ENCODE results near the gene P2RY14. TPM values are rescaled to one million over a fixed set of nuclear protein-coding genes. Genes with fewer than 3 reads are reported as not detected.

Gene P2RY14
- total and polyA plus RNA-seq, 2 experiments from 2014 or later = 0.95 TPM; not detected in 1

DNA sequence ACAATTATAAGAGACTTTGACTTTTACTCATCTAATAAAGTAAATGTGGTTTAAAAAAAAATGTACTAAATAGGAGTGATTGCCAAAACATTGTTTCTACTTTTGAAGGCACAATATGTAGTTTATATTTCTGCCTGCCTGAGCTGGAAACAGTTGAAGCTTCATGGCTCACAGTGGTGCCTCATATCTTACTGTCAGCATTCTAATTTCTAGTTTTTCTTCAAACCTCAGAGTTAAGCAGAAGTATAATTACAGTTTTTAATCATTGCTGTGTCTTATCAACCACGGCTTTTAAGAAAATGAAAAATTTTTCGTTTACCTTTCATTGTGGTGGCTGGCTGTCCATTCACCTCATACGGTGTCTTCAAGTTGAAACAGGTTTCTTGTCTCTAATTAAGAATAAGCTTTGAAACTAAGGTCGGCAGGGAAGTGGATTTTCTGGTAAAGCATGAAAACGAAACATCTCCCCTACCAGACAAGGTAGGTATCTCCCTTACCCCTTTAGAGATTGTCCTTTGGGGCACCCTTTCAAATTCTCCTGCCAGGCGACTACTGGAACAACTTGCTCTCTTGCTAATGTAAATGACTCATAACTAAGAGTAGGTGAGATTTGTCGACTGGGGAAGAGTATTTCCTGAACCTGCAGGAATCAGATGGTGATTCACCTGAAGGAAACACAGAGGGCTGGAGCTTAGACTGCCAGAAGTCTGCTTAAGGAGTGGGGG, 38.1 kb upstream of the P2RY14 start, which contains the start of gene GPR87:
GPR87 (minus strand) TSS at position 554 of the 725 bp plus-strand sequence. CDS start 16,720 bp downstream, outside the sequence.
- Mint-ChIP-seq H3K27ac (peak within 1 kb of the TSS; percentile 69), H3K27me3 (ENCODE audit: insufficient read depth, low read depth, poor library complexity) (no peaks in the 10 kb centered on the region), H3K36me3 (ENCODE audit: low read depth) (no peaks in the 10 kb centered on the region), H3K9me3 (no peaks in the 10 kb centered on the region), H3K4me3 (no peak within 1 kb of the TSS), H3K4me1 (peaks cover 48% of the 10 kb centered on the region)
- Histone ChIP-seq H4K20me1 (replicated peaks; ENCODE audit: insufficient read depth) (no peaks in the 10 kb centered on the region), H3K4me2 (no peak within 1 kb of the TSS), H2AFZ (no peak within 1 kb of the TSS), H3K27ac (ENCODE audit: low read depth) (peak within 1 kb of the TSS; percentile 47; the same call in 1 of the 2 replicates), H3F3A (replicated peaks; ENCODE audit: low read depth) (no peaks in the 10 kb centered on the region), H3K9me2 (ENCODE audit: insufficient read depth) (no peaks in the 10 kb centered on the region), H3K4me1 (ENCODE audit: insufficient read depth) (peaks cover 44% of the 10 kb centered on the region), H3K4me3 (no peak within 1 kb of the TSS), H3K79me2 (replicated peaks; ENCODE audit: insufficient read depth) (no peaks in the 10 kb centered on the region), H3K36me3 (ENCODE audit: insufficient read depth) (no peaks in the 10 kb centered on the region), H3K27me3 (ENCODE audit: insufficient read depth) (no peaks in the 10 kb centered on the region)
- DNase-seq (ENCODE audit: low spot score) (peak; percentile 34), ATAC-seq (peak; percentile 47)
- no peak for TF ChIP-seq STAT1 (IDR thresholded peaks at IDR 0.05; ENCODE audit: unreplicated experiment)
- no peak for TF ChIP-seq CREB1 (CRISPR knock-in tag; IDR thresholded peaks at IDR 0.05; ENCODE audit: low read depth)
- TF ChIP-seq, protein P1, sequence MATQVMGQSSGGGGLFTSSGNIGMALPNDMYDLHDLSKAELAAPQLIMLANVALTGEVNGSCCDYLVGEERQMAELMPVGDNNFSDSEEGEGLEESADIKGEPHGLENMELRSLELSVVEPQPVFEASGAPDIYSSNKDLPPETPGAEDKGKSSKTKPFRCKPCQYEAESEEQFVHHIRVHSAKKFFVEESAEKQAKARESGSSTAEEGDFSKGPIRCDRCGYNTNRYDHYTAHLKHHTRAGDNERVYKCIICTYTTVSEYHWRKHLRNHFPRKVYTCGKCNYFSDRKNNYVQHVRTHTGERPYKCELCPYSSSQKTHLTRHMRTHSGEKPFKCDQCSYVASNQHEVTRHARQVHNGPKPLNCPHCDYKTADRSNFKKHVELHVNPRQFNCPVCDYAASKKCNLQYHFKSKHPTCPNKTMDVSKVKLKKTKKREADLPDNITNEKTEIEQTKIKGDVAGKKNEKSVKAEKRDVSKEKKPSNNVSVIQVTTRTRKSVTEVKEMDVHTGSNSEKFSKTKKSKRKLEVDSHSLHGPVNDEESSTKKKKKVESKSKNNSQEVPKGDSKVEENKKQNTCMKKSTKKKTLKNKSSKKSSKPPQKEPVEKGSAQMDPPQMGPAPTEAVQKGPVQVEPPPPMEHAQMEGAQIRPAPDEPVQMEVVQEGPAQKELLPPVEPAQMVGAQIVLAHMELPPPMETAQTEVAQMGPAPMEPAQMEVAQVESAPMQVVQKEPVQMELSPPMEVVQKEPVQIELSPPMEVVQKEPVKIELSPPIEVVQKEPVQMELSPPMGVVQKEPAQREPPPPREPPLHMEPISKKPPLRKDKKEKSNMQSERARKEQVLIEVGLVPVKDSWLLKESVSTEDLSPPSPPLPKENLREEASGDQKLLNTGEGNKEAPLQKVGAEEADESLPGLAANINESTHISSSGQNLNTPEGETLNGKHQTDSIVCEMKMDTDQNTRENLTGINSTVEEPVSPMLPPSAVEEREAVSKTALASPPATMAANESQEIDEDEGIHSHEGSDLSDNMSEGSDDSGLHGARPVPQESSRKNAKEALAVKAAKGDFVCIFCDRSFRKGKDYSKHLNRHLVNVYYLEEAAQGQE (IDR thresholded peaks at IDR 0.05; ENCODE audit: unreplicated experiment) = no peak
- no peak for TF ChIP-seq NANOG (IDR thresholded peaks at IDR 0.05; ENCODE audit: borderline replicate concordance)

- H3K27me3 Mint-ChIP-seq (ENCODE audit: insufficient read depth, low read depth, poor library complexity) = no peaks in the 10 kb centered on the region
- H3K9me3 Mint-ChIP-seq = no peaks in the 10 kb centered on the region
- Histone ChIP-seq H3K27me3 (ENCODE audit: insufficient read depth) (no peaks in the 10 kb centered on the region), H3K4me1 (ENCODE audit: insufficient read depth) (peaks cover 44% of the 10 kb centered on the region), H3K79me2 (replicated peaks; ENCODE audit: insufficient read depth) (no peaks in the 10 kb centered on the region), H4K20me1 (replicated peaks; ENCODE audit: insufficient read depth) (no peaks in the 10 kb centered on the region), H3K4me3 (no peak overlapping the region), H3K9me2 (ENCODE audit: insufficient read depth) (no peaks in the 10 kb centered on the region), H3K4me2 (no peak overlapping the region), H3K27ac (ENCODE audit: low read depth) (peak overlapping the region; percentile 47; the same call in 1 of the 2 replicates), H2AFZ (no peak overlapping the region), H3F3A (replicated peaks; ENCODE audit: low read depth) (no peaks in the 10 kb centered on the region), H3K36me3 (ENCODE audit: insufficient read depth) (no peaks in the 10 kb centered on the region)
- no peaks in the 10 kb centered on the region for H3K36me3 Mint-ChIP-seq (ENCODE audit: low read depth)
- peak overlapping the region; percentile 69 for H3K27ac Mint-ChIP-seq
- H3K4me3 Mint-ChIP-seq = no peak overlapping the region
- no peak for ATAC-seq
- DNase-seq (ENCODE audit: low spot score) = no peak
- H3K4me1 Mint-ChIP-seq = peaks cover 48% of the 10 kb centered on the region
- TF ChIP-seq POLR2AphosphoS5 (IDR thresholded peaks at IDR 0.05; ENCODE audit: low read depth) (no peak), CREB1 (CRISPR knock-in tag; IDR thresholded peaks at IDR 0.05; ENCODE audit: low read depth) (no peak), JUNB (IDR thresholded peaks at IDR 0.05; ENCODE audit: unreplicated experiment) (no peak), NANOG (IDR thresholded peaks at IDR 0.05; ENCODE audit: borderline replicate concordance) (no peak), EZH2 (IDR thresholded peaks at IDR 0.05; ENCODE audit: low read depth, unreplicated experiment) (no peak), ZNF331 (CRISPR knock-in tag; IDR thresholded peaks at IDR 0.05; ENCODE audit: low read depth) (no peak), EZH2phosphoT487 (IDR thresholded peaks at IDR 0.05; ENCODE audit: unreplicated experiment) (no peak)
- TF ChIP-seq, protein P2, sequence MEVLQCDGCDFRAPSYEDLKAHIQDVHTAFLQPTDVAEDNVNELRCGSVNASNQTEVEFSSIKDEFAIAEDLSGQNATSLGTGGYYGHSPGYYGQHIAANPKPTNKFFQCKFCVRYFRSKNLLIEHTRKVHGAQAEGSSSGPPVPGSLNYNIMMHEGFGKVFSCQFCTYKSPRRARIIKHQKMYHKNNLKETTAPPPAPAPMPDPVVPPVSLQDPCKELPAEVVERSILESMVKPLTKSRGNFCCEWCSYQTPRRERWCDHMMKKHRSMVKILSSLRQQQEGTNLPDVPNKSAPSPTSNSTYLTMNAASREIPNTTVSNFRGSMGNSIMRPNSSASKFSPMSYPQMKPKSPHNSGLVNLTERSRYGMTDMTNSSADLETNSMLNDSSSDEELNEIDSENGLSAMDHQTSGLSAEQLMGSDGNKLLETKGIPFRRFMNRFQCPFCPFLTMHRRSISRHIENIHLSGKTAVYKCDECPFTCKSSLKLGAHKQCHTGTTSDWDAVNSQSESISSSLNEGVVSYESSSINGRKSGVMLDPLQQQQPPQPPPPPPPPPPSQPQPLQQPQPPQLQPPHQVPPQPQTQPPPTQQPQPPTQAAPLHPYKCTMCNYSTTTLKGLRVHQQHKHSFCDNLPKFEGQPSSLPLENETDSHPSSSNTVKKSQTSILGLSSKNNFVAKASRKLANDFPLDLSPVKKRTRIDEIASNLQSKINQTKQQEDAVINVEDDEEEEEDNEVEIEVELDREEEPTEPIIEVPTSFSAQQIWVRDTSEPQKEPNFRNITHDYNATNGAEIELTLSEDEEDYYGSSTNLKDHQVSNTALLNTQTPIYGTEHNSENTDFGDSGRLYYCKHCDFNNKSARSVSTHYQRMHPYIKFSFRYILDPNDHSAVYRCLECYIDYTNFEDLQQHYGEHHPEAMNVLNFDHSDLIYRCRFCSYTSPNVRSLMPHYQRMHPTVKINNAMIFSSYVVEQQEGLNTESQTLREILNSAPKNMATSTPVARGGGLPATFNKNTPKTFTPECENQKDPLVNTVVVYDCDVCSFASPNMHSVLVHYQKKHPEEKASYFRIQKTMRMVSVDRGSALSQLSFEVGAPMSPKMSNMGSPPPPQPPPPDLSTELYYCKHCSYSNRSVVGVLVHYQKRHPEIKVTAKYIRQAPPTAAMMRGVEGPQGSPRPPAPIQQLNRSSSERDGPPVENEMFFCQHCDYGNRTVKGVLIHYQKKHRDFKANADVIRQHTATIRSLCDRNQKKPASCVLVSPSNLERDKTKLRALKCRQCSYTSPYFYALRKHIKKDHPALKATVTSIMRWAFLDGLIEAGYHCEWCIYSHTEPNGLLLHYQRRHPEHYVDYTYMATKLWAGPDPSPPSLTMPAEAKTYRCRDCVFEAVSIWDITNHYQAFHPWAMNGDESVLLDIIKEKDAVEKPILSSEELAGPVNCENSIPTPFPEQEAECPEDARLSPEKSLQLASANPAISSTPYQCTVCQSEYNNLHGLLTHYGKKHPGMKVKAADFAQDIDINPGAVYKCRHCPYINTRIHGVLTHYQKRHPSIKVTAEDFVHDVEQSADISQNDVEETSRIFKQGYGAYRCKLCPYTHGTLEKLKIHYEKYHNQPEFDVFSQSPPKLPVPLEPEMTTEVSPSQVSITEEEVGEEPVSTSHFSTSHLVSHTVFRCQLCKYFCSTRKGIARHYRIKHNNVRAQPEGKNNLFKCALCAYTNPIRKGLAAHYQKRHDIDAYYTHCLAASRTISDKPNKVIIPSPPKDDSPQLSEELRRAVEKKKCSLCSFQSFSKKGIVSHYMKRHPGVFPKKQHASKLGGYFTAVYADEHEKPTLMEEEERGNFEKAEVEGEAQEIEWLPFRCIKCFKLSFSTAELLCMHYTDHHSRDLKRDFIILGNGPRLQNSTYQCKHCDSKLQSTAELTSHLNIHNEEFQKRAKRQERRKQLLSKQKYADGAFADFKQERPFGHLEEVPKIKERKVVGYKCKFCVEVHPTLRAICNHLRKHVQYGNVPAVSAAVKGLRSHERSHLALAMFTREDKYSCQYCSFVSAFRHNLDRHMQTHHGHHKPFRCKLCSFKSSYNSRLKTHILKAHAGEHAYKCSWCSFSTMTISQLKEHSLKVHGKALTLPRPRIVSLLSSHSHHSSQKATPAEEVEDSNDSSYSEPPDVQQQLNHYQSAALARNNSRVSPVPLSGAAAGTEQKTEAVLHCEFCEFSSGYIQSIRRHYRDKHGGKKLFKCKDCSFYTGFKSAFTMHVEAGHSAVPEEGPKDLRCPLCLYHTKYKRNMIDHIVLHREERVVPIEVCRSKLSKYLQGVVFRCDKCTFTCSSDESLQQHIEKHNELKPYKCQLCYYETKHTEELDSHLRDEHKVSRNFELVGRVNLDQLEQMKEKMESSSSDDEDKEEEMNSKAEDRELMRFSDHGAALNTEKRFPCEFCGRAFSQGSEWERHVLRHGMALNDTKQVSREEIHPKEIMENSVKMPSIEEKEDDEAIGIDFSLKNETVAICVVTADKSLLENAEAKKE (CRISPR knock-in tag; IDR thresholded peaks at IDR 0.05) = no peak
Measured at GRCh38 chr3:151315846-151316245, 37.5 kb upstream of the P2RY14 start.
